T-helper 2 cell treated with Interferon-gamma antibody and Interleukin-4, amounts not matched to agents 100 ng/mL and 5 ng/mL, for 36 hours (primary cell): Measurements from ENCODE around the gene ADARB2. TPM values are rescaled to one million over a fixed set of nuclear protein-coding genes. Genes with fewer than 3 reads are reported as not detected.

Experiments used
- intact Hi-C: fragments of 100-400 bp; cut with micrococcal nuclease; formaldehyde crosslinking; loops from one replicate; pipeline ENCODE4 v1.15.1; 2023
- total RNA-seq: library from RNA; stranded (reverse); gene quantifications from 2 replicates; pipeline ENCODE4 v1.2.3, GENCODE V29; 2022

Gene ADARB2
- total RNA-seq, 1 donor from 2014 or later, result not detected

DNA sequence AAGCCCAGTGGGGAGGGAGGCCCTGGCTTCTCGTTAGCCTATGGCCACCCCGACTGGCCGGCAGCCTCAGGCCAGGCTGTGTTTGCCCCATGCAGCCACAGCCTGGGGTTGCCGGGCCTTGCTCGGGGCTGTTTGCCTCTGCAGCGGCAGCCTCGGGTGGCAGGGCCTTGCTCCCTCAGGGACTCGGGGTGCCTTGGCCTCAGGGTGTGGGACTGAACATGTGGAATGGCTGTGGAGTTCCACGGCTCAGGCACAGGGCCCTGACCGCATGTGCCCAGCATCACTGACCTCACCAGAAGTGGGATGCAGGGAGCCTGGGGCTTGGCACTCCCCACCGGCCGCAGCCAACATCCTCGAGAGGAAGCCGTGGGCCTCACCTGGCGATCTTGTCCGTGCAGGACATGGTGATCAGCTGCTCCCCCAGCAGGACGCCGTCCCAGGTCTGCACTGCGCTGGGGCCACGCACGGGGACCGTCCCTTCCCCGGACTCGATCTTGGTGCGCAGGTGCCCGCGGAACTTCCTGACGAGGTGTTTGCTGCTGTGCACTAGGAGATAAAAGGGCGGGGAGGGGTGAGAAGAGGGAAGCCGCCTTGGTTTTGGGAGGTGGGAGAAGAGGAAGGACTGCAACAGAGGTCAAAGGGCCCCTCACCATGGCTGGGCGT lies 520.6 kb downstream of the ADARB2 start:
- intact Hi-C loops, result no loop called here

DNA sequence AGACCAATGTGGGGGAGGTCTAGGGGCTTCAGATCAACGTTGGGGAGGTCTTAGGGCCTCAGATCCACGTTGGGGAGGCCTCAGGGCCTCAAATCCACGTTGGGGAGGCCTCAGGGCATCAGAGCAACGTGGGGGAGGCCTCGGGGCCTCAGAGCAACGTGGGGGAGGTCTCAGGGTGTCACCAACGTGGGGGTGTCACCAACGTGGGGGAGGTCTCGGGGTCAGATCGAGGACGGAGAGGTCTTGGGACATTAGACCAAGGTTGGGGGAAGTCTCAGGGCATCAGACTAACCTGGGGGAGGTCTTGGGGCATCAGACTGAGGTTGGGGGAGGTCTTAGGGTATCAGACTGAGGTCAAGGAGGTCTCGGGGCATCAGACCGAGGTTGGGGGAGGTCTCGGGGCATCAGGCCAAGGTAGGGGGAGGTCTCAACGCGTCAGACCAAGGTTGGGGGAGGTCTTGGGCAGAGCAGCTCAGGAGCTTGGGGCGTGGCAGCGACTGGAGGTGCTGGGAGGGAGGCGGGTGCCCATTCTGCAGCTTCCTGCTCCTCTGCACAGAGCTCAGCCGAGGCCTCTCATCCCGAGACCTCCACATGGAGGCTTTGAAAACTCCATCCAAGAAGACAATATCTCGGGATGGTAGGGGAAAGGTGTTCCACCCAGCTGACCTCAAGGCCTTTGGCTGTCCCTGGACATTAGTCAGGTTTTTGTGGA lies 521.3 kb downstream of the ADARB2 start:
- intact Hi-C loops, result no loop called here

DNA sequence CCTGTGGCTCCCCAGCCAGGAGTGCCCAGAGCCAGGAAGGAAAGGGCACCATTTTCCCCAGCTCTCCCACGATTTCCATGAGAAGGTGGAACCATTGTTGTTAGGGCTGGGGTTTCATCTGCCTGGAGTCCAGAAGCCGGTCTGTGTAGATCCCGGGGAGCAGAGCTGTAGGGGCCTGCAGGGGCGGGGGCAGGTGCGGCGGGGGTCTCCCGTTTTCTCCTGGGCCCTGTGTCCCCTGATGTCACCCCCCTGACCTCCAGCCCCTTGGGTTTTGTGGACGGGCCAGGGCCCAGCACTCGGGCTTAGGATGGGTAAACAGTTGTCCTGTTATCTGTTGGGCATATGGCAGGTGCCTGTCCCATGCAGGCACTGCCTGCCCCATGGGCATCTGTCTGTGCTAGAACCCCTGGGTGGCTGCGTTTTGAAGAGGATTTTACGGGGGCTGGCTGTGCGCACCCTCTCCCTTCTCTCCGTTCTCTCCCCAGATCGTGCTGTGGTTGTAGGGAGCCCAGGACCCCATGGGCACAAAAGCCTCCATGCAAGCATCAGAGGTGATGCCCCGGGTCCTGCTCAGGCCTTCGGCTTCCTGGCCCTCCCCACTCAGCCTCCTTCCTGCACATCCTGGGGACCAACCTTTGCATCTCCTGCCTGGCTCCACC lies 522.3 kb downstream of the ADARB2 start:
- intact Hi-C loops, result no loop called here

- intact Hi-C loops, result no loop called here
These were observed 523.2 kb downstream of the ADARB2 start for GRCh38 chr10:1214071-1214675.

- intact Hi-C loops, result no loop called here
These were observed 523.9 kb downstream of the ADARB2 start for GRCh38 chr10:1213252-1214070.

GRCh38 chr10:1212571-1213141 lies 524.7 kb downstream of the ADARB2 start:
- intact Hi-C loops, result no loop called here

DNA sequence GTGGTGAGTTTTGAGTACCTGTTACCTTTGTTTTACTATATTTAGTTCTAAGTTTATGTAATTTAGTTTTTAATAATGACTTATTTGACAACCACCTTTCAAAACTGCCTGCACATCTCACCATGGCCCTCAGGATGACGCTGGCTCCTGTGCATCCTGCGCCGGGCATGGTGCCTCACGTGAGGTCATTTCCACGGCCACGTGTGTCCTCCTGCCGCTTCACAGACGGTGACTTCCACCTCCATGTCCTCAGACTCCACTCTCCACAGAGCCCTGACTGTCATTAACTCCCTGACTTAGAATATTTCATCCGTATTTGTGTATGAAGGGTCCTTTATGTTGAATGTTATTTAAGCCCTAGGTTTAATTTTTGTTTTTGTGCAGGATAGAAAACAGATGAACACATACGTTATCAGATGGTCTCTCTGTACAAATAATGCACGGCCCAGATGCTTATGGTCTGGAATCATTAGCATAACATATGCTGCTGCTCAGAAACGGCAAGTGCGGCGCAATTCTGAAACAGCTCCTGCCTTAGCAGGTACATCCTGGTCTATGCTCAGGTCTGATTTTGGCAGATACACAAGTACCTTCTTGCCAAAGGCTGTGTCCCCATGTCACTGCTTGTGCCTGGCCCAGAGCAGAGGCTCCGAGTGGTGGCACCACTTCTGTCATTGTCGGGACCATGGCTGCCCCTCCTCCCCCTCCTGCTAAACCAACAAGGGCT lies 525.3 kb downstream of the ADARB2 start:
- intact Hi-C loops, result no loop called here

DNA sequence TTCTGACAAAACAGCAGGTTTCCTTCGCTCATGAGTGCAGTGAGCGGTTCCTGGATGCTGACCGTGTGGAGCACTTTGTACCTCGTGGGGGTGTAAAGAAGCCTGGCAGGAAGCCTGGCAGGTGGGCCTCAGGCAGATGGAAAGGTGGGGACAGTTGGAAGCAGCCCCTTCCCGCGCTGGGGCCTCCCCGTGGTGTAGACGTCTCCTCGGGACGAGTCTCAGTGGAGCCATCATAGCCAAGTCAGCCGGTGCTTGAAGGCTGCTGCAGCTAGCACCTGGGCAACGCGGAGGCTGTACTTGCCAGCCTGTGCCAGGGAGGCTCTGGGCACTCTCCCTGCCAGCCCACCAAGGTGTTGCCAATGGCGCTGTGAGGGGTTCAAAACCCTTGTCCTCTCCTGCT lies 526.7 kb downstream of the ADARB2 start:
- intact Hi-C loops, result no loop called here

DNA sequence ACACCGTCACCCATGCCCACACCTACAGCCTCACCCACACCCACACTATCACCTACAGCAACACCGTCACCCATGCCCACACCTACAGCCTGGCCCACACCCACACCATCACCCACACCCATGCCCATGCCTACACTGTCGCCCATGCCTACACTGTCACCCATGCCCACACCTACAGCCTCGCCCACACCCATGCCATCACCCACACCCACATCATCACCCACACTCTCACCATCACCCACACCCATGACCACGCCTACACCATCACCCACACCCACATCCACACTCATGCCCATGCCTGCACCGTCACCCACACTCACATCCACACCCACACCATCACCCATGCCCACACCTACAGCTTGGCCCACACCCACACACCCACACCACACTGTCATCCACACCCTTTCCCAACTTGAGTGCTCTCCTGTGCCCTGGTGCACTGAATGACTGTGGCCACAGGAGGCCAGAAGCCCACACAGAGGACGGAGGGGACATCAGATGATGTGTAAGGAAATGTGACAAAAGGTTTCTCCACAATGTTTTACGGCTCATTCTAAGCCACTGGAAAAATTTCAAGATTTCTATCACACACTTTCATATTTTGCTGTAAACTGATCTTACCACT lies 527.9 kb downstream of the ADARB2 start:
- intact Hi-C loops, result no loop called here

GRCh38 chr10:1208366-1209311 lies 528.7 kb downstream of the ADARB2 start:
- intact Hi-C loops, result no loop called here

DNA sequence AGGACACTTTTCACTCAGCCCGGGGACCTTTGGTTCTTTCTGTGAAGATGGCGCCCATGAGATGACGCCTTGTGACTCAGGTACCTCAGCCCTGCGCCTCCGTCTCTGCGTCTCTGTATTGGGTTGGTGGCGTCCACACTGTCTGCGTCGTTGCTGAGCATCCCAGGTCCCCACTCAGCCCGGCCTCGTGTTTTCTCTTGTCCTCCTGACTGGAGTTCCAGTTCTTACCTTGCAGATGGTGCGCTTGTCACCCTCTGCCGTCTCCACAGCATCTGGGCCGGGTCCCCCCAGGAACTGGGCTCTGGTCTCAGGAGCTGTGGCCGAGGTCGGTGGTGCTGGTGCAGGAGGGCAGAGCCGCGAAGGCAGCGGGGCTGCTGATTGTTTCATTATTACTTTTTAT lies 530.7 kb downstream of the ADARB2 start:
- intact Hi-C loops, result no loop called here

DNA sequence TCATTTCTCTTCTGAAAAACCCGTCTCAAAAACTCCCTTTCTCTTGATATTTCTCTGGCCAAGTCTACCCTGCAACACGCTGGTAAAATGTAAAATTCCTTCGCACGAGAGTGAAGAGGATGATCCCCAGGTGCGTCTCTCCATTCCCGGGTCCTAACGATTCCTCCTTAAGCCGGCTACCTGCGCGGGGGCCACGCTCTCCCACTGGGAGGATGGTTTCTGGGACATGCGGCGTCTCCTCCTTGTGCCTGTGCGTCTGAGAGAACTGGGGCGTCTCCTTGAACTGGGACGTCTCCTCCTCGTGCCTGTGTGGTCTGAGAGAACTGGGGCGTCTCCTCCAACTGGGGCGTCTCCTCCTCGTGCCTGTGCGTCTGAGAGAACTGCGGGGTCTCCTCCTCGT lies 531.2 kb downstream of the ADARB2 start:
- intact Hi-C loops, result no loop called here

GRCh38 chr10:1205450-1206030 lies 531.8 kb downstream of the ADARB2 start:
- intact Hi-C loops, result no loop called here

- intact Hi-C loops, result no loop called here
These were observed 532.6 kb downstream of the ADARB2 start for GRCh38 chr10:1204434-1205326.

GRCh38 chr10:1203704-1204103 lies 533.6 kb downstream of the ADARB2 start:
- intact Hi-C loops, result no loop called here

DNA sequence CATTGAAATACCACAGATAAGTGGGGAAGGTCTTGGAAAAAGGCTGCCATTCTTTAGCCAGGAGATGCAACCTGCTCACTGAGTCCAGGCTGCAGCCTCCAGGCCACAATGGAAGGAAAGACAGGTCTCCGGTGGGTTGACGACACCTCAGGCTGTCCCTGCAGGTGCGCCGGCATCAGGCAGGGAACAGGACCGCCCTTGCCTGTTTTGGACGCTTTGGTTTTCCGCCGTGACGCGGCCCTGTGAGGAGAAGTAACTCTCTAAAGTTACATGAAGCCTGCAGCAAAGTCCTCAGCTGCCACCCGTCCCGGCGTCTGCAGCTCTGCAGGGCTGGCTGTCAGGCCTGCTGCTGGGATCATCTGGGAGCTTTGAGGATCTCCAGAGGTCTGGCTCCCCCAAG lies 534.1 kb downstream of the ADARB2 start:
- intact Hi-C loops, result no loop called here

GRCh38 chr10:1202343-1202742 lies 535.0 kb downstream of the ADARB2 start:
- intact Hi-C loops, result no loop called here
